HG02798 (cell line): Measurements from ENCODE around the gene LEKR1.

Experiments
- ATAC-seq: cut with Tn5 transposase; IDR thresholded peaks from one replicate; pipeline ENCODE4 v1.9.1; 2021; ENCODE audit warnings: mild to moderate bottlenecking; ENCODE audit not compliant: unreplicated experiment, poor library complexity

Gene LEKR1

GRCh38 chr3:157045238-157045850 lies 219.2 kb downstream of the LEKR1 start:
- no peak for ATAC-seq

GRCh38 chr3:157046520-157046919 lies 220.4 kb downstream of the LEKR1 start:
- peak; percentile 52 for ATAC-seq

GRCh38 chr3:157051055-157051454 lies 224.9 kb downstream of the LEKR1 start:
- ATAC-seq, result peak; percentile 53

GRCh38 chr3:157051591-157051990 lies 225.4 kb downstream of the LEKR1 start:
- no peak for ATAC-seq

GRCh38 chr3:157056035-157056434 lies 229.9 kb downstream of the LEKR1 start:
- ATAC-seq, result no peak

GRCh38 chr3:157058392-157059071 lies 232.4 kb downstream of the LEKR1 start:
- no peak for ATAC-seq

GRCh38 chr3:157059181-157059580 lies 233.0 kb downstream of the LEKR1 start:
- ATAC-seq, result no peak

- peak; percentile 55 for ATAC-seq
These were observed 233.5 kb downstream of the LEKR1 start for GRCh38 chr3:157059661-157060060.

GRCh38 chr3:157061265-157061664 lies 235.1 kb downstream of the LEKR1 start:
- no peak for ATAC-seq

- no peak for ATAC-seq
These were observed 237.3 kb downstream of the LEKR1 start for GRCh38 chr3:157063469-157063868.

- ATAC-seq, result peak; percentile 13
These were observed 237.8 kb downstream of the LEKR1 start for GRCh38 chr3:157063926-157064325.

GRCh38 chr3:157064402-157064801 lies 238.2 kb downstream of the LEKR1 start:
- ATAC-seq, result peak; percentile 76

GRCh38 chr3:157065201-157065600 lies 239.0 kb downstream of the LEKR1 start:
- ATAC-seq, result no peak

GRCh38 chr3:157066335-157067098 lies 240.4 kb downstream of the LEKR1 start:
- no peak for ATAC-seq

GRCh38 chr3:157067114-157067513 lies 241.0 kb downstream of the LEKR1 start:
- ATAC-seq, result peak; percentile 57

- ATAC-seq, result no peak
These were observed 243.3 kb downstream of the LEKR1 start for GRCh38 chr3:157069406-157069805.

- no peak for ATAC-seq
These were observed 243.9 kb downstream of the LEKR1 start for GRCh38 chr3:157069846-157070677.

- ATAC-seq, result no peak
These were observed 244.5 kb downstream of the LEKR1 start for GRCh38 chr3:157070678-157070999.

- ATAC-seq, result no peak
These were observed 245.8 kb downstream of the LEKR1 start for GRCh38 chr3:157071744-157072525.

- ATAC-seq, result no peak
These were observed 247.7 kb downstream of the LEKR1 start for GRCh38 chr3:157073810-157074209.
